DLD1 (cell line): Measurements from ENCODE around the gene C19orf47.

ENCODE experiments used
- in situ Hi-C: cut with HindIII; loops from 2 replicates; pipeline ENCODE4 v1.10.0; 2017; ENCODE audit warnings: low sequenced_read_pairs

The C19orf47 gene

DNA sequence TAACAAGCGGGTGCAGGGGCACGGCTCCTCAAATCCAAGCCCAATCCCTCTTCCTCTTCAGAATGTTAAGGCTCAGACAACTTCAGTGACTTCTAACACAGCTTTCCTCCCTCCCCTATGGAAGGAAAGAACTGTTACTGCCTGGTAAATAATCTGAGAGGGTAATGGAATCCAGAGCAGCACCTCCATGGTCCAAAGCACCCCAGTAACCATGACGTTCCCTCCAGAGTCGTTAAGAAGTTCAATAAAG, 64.0 kb downstream of the C19orf47 start:
- in situ Hi-C loops: no loop called here

DNA sequence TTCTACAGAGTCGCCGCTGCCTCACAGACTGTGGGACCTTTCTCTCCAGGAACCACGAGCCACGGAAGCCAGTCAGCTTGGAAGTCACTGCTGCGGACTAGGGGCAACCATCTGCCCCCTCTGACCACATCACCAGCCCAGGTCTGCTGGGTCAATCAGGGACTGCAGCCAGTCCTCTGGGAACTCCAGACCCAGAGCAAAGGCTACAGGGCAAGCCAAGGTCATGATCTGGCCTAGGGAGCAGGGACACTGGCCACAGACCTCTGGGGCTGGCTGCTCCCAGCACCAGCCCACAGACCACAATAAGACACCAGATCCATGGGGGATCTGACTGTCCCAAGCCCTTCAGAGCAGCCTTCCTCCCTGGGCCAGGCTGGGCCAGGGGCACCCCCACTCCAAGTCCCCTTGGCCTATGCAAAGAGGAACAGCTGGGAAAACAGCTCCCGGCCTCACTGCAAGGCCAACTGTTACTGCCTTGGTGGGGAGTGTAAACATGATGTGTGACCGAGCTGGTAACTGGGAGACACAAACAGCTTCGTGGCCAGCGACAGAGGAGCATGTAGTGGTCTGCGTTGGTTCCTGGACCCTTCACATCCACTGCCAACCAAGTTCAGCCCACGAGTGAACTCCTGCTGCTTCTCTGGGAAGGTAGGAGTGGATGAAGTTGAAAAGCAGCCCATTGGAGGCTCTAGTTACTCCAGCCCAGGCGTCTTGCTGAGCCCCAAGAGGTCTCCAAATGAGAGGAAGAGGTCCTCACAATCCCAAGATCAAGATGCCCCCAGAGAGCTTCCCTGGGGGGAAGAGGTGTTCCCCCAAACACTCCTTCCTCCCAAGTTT, 64.6 kb downstream of the C19orf47 start:
- in situ Hi-C loops: no loop called here

DNA sequence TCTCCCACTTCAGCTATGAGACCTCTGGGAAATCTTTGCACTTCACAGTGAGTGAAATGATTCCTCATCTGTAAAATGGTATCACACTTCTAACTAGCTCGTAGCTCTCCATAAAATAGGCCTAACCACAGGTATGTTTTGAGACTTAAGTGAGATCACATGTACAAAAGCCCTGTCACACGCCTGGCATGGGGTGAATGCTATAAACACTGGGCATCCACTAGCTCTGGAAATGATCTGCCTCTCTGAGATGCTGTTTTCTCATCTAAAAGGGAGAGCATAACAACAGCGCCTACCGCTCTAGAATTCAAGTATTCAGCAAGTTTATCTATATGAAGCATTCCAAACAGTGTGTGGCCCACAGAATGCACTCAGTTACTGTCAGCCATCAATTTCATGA, 65.3 kb downstream of the C19orf47 start:
- in situ Hi-C loops: no loop called here

DNA sequence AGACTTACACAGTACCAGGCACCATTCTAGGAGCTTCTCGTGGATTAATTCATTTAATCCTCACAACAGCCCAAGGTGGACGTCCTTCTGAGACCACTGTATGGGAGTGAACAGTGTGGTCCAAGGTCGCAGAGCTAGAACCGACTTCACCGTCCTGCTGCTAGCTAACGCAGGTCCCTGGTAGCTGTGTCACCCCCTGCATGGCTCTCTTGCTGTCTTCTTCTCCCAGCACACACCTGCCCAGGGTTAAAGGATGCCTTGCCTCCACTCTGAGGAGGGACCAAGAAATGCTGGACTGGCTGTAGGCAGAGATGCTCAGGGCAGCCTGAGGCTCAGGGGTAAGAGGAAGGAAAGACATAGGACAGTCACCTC, 66.0 kb downstream of the C19orf47 start:
- in situ Hi-C loops: no loop called here

DNA sequence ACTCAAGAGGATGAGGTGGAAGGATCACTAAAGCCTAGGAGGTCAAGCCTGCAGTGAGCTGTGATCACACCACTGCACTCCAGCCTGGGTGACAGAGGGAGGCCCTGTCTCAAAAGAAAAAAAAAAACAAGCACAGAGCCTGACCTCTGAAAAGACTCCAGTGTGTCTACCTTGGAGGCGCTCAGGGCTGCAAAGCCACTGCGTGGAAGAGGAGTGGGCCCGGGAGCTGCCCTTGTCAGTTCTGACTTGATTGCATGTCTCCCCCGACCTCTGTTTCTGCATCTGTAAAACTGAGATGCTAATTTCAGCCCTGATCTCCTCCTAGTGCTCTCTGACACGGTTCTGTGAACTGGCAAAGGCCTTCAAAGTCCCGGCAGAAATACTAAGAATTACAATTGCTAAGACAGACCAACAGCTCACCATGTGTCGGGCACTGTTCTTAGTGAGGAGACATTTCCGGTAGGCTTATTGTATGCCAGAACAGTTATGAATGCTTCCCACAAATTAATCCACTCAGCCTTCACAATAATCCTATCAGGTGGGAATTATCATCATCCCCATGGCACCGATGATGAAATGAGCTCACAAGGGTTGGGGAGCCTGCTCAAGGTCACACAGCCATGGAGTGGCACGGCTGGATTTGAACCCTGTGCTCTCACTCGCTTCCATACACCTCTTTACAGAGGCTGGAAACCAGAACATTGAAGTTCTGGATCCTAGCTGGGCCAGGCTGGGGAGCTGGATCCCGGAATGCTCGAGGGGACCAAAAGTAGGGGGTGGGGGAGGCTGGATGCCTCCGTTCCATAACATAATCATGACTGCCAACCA, 66.6 kb downstream of the C19orf47 start:
- in situ Hi-C loops: no loop called here

DNA sequence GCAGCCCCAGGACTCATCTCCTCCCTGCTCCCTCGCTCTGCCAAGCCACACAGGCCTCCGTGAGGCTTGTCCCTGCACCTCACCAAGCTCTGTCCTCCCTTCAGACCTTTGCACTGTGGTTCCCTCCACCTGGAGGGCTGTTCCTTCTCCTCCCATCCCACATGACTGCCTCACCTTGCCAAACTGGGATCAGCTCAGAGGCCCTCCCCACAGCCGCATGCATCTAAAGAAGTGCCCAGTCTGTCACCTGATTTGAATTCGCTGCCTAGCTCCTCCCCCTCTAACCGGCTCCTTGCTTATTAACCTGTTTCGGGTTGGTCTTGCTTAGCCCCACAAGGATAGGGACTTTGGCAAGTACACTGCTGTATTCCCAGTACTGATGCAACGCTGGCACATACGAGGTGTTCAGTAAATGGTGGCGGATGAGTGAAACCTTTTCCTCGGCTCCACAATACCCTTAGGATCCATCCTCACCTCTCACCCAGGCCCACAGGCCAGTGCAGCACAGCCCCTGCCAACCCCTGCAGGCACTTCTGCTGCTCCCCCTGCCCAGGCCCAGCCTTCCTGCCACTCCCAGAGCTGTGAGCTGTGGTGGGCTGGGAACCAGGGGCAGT, 67.5 kb downstream of the C19orf47 start:
- in situ Hi-C loops: no loop called here

DNA sequence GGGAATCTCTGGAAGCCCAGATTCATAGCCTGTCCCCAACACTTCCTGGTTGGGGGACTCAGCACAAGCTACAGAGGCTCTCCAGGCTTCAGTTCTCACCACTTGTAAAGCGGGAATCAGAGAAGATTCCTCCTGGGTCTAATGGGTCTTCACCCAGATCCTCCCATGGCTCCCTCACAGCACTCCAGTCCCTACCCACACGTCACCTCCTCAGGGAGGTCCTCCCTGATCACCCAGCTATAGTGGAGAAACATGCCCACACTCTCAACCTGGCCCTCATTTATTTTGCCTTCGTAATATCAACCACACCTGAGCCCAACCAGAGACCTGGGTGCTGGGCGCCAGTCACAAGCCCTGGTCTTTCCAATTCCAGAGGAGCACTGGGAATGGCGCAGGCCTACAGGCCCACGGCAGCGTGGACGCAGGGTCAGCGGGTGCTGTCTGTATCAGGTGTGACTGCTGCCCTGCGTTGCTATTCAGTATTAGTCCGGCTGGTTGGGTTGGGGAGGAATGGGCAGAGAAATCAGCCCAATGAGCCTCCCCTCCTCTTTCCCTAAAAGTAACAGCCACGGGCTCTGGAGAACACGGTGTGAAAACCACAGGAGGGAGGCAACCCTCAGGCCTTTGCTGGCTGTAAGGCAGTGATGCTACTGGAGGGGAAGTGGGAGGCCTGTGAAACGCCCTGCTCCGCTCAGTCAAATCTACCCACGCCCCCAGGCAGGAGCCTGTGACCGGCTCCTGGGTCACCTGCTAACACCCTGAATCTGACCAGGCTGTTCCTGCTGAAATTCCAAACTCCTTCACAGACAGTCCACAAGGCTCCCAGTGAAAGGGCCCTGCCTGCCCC, 68.2 kb downstream of the C19orf47 start:
- in situ Hi-C loops: no loop called here

DNA sequence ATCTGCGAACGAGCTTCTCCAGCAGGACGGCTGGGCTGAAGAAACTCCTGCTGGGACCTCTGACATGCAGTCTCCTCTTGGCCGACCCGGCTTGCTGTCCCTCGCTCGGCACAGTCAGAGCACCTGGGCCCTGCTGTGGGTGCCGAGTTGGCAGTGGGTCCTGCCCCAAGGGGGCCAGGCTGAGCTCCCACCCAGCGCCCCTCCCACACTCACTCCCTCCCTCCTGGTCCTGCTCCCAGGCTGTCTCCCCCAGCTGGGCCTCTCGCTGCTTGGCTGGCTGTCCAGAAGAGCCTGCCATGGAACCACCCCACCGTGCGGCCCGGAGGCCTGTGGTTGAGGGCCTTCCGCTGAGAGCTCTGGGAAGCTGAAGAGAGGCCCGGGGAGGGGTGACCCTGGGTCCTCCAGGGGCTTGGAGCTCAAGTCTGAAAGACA, 69.1 kb downstream of the C19orf47 start:
- in situ Hi-C loops: no loop called here

DNA sequence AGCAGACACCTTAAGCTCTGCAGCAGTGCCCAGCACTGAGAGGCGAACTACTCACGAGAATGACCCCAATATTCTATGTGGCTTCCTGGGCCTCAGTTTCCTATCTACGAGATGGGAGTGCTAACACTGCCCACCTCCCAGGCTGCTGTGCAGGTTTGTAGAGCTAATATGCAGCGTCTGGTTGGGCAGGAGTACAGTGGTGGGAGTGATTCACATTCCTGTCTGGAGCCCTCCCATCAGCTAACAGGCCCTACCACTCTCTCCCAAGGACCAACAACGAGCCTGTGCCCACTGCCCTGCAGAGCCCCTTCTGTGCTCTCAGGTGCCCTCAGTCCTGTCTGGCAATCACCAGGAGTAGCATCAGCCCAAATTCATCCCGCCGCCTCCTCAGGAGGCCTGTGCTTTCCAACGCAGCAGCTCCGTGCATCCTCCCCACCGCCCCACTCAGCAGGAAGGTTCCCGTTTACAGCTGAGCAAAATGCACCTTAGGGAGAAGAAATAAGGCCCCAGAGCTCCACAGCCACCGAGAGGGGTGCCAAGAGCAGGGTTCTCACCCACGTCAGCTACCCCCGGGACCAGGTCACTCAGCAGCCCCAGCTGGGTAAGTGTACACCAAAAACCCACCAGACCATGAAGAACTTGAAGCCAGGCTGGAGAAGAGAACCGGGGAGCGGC, 69.7 kb downstream of the C19orf47 start:
- in situ Hi-C loops: no loop called here

DNA sequence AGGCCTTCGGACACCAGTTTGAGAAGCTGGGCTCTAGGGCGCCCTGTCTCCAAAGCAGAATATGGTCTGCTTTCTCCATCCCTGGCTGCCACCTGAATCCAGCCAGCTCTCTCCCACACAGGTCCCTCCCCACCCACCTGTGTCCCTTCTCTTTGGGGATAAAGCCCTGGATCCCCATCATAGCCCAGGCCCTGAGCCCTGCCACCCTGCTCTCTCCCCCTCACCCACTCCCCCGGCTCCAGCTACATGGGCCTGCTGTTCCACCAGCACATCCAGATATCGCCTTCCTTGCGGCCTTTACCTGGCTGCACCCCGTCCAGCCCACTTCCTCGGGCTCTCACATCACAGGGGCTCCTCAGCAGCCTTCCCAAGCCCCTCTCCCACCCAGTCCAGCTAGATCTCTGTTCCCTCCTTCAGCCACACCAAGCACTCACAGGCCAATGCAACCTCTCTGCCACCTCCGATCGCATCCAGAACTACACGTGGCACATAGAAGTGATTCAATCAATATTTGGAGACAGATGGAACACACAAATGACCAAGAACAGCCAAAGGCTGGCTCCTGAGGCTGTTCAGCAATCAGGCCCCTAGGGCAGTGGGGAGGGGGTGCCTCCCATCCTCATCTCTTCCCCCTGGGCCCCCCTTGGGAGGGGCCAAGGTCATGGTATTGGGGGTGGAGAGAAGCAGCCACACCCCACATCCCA, 70.7 kb downstream of the C19orf47 start:
- in situ Hi-C loops: no loop called here

DNA sequence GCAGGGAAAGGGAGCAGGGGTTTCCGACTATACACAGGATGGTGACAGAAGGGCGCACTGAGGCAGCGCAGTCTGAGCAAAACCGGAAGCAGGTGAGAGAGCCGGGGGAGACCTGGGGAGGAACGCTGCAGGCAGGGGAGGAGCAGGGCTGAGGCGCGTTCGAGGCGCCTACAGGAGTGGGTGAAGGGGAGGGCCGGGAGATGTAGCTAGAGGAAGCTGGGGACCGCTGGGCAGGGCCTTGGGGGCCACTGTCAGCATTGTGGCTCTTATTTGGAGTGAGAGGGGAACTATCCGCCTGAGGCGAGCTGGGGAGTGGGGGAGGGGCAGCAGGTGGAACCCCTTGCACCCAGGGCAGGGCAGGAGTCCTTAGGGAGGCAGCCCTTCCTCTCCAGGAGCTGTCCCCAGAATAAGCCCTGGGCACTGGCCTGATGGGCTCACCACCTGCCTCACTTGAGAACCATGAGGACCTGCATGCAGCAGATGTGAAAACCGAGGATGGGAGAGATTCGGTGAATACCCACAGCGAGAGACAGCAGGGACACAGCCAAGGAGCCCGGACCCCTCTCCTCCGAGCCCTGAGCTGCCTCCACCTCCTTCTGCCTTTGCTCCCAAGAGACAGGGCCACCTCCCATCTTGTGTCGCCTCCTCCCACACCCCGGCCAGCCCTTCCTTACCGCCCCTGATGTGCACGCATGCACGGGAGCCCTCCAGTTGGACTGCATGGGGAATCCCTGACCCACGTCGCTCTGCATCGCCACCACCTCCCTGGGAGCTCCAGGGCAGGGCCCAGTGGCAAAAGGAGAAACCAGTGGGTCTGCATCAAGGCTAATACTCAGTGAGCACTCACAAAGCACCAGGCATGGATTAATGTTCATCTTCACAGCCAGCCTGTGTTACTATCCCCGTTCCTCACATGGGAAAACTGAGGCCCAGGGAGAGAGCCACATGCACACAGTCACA, 73.3 kb downstream of the C19orf47 start:
- in situ Hi-C loops: no loop called here

DNA sequence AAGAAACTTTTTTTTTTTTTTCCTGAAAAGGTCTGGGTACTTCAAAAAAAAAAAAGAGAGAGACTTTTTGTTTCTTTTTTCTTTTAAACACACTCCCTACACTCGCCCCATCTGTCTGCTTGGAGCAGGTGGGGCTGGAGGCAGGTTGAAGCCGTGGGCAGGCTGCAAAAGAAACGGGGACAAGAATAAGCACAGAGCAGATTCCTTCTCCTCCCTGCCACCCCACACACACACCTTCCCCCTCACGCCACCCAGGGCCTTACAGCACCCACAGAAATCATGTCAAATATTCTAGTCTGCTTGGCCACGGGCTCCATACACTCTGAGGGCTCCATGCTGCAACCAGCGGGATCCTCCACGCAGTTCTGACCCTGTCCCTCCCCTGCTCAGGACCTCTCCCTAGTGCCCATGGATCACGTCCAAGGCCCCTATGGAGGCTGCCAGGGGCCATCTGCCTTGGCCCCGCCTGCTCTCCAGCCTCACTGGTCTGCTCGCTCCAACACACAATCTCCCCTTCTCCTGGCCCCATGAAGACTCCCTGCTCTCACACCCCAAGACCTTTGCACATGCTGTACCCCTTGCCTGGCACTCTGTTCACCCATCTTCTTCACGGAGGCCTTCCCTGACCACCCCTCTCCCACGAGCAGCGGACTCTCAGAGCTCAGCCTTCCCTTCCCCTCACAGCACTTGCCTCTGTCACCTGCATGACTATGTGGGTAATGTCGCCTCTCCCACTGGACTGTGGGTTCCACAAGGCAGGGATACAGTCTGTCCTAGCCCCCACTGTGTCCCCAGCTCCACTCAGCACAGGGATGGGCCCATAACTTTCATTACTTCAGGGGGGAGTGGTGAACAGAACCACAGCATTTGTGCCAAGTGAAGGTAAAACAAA, 74.5 kb downstream of the C19orf47 start:
- in situ Hi-C loops: no loop called here

DNA sequence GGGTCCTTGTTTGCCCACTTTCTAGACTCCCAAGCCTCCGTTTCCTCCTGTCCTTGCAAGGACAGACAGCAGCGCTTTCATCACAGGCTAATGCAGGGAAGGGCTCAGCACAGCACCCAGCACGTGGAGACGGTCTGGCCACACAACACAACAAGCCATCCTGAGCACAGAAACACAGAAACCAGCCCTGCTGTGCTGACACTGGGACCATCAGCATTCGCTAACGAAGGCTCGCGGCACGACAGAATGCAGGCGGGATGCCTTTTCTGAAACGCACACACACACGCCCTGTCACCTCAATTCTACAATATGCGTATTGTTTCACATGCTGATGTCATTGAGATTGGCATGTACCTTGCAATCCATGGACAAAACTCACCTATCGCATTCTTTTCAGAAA, 75.9 kb downstream of the C19orf47 start:
- in situ Hi-C loops: no loop called here

DNA sequence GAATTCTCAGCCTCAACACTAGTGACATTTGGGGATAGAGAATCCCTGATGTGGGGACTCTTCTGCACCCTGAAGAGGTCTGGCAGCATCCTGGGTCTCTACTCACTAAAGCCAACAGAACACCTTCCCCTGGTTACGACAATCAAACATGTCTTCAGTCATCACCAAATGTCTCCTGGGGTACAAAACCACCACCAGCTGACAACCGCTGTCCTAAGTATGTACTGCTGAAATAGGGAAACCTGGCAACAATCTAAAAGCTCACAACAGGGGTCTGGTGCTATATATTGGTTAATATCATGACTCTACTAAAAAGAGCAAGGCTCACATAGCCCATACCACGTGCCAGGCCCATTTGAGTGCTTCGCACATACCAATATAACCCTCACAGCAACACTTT, 76.5 kb downstream of the C19orf47 start:
- in situ Hi-C loops: no loop called here

DNA sequence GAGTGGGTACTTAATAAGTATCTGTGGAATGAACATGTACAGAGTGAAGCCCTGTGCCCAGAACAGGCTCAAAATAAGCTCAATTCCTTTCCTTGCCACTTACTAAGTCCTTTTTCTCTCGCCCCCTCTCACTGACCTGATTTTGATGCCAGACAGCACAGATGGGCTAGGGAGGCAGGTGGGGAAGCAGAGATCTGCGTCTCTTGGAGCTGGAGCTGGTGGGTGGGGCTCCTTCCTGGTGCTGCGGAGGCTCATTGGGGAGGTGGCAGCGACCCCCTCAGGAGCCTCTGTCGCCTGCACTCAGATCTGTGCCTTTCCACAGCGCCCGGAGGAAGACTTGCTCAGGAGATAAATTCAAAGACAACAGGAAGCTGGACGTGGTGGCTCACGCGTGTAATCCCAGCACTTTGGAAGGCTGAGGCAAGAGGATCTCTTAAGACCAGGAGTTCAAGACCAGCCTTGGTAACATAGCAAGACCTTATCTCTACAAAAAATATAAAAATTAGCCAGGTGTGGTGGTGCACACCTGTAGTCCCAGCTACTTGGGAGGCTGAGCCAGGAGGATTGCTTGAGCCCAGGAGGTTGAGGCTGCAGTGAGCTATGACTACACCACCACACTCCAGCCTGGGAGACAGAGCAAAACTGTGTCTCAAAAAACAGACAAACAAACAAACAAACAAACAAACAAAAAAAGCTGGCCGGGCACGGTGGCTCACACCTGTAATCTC, 77.7 kb downstream of the C19orf47 start:
- in situ Hi-C loops: no loop called here
